A673 (cell line): ENCODE results near the gene RHO. TPM values are rescaled to one million over a fixed set of nuclear protein-coding genes. Genes with fewer than 3 reads are reported as not detected.
"Not testable (repeated sequence)": the region's sequence is repeated elsewhere in the genome, so short reads cannot be mapped to it uniquely, and the experiment has no call there.

Experiments used
- BruUV-seq: library from RNA; stranded (reverse); fragments of 400-500 nt; replicated peaks from 2 replicates; lab custom pipeline; 2021; lab: Mats Ljungman, UMichigan
- CTCF ChIA-PET: fragments of 300-600 bp; sonication (Branson Sonifier 250); formaldehyde crosslinking; loops from one replicate; lab custom pipeline; 2022; ENCODE audit warnings: antibody characterized with exemption; lab: Charles Lee
- POLR2A ChIA-PET: fragments of 300-600 bp; sonication (Branson Sonifier 250); formaldehyde crosslinking; loops from one replicate; lab custom pipeline; 2022; ENCODE audit warnings: antibody characterized with exemption; ENCODE audit not compliant: low non-redundant PET; lab: Charles Lee
- DNase-seq: peaks from one replicate; pipeline ENCODE4 v3.0.0-alpha.2; 2015; ENCODE audit warnings: low spot score
- H3K27ac ChIP-seq: fragments of 200-600 bp; sonication (generic); 2 replicates; pipeline ENCODE4 v1.5.1; 2016; ENCODE audit warnings: mixed run types, low read depth, mild to moderate bottlenecking, mixed read lengths, antibody characterized with exemption, low read length; ENCODE audit not compliant: poor library complexity, severe bottlenecking
- H3K27me3 ChIP-seq: fragments of 200-600 bp; sonication (generic); replicated peaks from 2 replicates; pipeline ENCODE4 v1.6.1; 2017; ENCODE audit warnings: mixed run types, low read depth, mild to moderate bottlenecking, mixed read lengths, antibody characterized with exemption, low read length; ENCODE audit not compliant: insufficient read depth, poor library complexity
- H3K36me3 ChIP-seq: fragments of 200-600 bp; sonication (generic); 2 replicates; pipeline ENCODE4 v1.6.1; 2016; ENCODE audit warnings: mixed run types, mild to moderate bottlenecking, mixed read lengths, antibody characterized with exemption, low read length; ENCODE audit not compliant: insufficient read depth, poor library complexity, severe bottlenecking
- H3K4me1 ChIP-seq: fragments of 200-600 bp; sonication (generic); 2 replicates; pipeline ENCODE4 v1.6.1; 2017; ENCODE audit warnings: mixed run types, mild to moderate bottlenecking, mixed read lengths, antibody characterized with exemption, low read length; ENCODE audit not compliant: insufficient read depth, poor library complexity, severe bottlenecking
- H3K4me3 ChIP-seq: fragments of 200-600 bp; sonication (generic); 2 replicates; pipeline ENCODE4 v1.5.1; 2016; ENCODE audit warnings: low read depth, mixed run types, mild to moderate bottlenecking, mixed read lengths, low read length; ENCODE audit not compliant: poor library complexity, severe bottlenecking
- H3K9me3 ChIP-seq: fragments of 200-600 bp; sonication (generic); 2 replicates; pipeline ENCODE4 v1.6.1; 2016; ENCODE audit warnings: mixed run types, low read depth, mild to moderate bottlenecking, mixed read lengths, antibody characterized with exemption, low read length; ENCODE audit not compliant: poor library complexity, severe bottlenecking
- EZH2 ChIP-seq: fragments of 200-600 bp; sonication (generic); IDR thresholded peaks from 2 replicates; pipeline ENCODE4 v1.6.1; 2017; ENCODE audit warnings: borderline replicate concordance, low read depth, mild to moderate bottlenecking, mixed read lengths, antibody characterized with exemption, low read length; ENCODE audit not compliant: poor library complexity, severe bottlenecking
- intact Hi-C: fragments of 100-400 bp; cut with micrococcal nuclease; formaldehyde crosslinking; loops from one replicate; pipeline ENCODE4 v1.10.0; 2022; ENCODE audit not compliant: unreplicated experiment
- total RNA-seq: library from RNA; stranded (reverse); gene quantifications from 2 replicates; pipeline ENCODE4 v1.2.3, GENCODE V29; 2021
- TF ChIP-seq, protein P1 (sequence below): fragments of 300-800, 200-600 bp; sonication (generic); conservative IDR thresholded peaks from 2 replicates; pipeline ENCODE4 v1.5.1; 2017; ENCODE audit warnings: low read depth, mild to moderate bottlenecking, antibody characterized with exemption, low read length, moderate library complexity, mixed read lengths

The RHO gene
- total RNA-seq, 1 experiment from 2014 or later: not detected

DNA sequence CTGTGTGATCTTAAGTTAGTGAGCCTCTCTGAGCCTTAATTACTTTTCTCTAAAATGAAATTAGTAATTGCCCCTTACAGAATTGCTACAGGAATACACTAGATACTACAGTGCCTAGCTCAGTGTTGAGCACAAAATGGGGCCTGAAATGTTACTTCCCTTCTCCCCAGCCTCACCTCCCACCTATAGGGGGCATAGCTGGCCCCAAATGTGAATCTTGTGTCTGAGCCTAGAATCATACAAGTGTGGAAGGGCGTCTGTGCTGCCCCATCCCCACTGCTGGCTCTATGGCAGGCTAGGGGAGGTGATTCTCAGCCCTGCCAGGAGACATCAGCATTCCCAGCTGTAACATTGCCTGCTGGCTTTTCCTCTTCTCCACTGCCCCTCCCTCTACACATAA, 45.7 kb upstream of the RHO start:
- no peak overlapping the region for H3K4me3 ChIP-seq
- POLR2A ChIA-PET: interaction anchor here (0.5 kb wide), 1 partner anchor 74 kb away, joined by 3 read pairs; no protein-coding TSS in a partner anchor

DNA sequence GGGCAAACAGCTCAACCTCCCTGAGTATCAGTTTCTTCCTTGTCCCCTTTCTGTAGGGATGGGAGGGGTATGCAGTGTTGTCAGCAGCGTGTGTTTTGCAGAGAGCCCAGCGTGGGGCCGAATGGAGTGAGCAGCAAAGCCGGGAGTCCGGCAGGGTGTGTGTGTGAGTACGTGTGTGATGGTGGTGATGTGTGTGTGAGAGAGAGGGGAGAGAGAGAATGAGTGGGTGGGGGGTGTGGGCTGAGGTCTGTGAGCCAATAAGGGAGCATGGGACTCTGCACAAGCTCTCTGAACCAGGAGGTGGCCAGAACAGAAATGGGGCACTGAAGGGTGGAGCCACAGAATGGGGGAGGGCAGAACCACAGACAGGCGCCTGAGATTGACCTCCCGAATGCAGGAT, 44.6 kb upstream of the RHO start:
- no peak overlapping the region for H3K27ac ChIP-seq
- H3K4me3 ChIP-seq: no peak overlapping the region
- peaks cover 13% of the 10 kb centered on the region for H3K36me3 ChIP-seq
- intact Hi-C loops: loop anchor here (10.0 kb wide), 1 partner anchor 611 kb away; no protein-coding TSS in a partner anchor
- ChIA-PET POLR2A (no interaction called here), CTCF (no interaction called here)
- TF ChIP-seq, protein P1, sequence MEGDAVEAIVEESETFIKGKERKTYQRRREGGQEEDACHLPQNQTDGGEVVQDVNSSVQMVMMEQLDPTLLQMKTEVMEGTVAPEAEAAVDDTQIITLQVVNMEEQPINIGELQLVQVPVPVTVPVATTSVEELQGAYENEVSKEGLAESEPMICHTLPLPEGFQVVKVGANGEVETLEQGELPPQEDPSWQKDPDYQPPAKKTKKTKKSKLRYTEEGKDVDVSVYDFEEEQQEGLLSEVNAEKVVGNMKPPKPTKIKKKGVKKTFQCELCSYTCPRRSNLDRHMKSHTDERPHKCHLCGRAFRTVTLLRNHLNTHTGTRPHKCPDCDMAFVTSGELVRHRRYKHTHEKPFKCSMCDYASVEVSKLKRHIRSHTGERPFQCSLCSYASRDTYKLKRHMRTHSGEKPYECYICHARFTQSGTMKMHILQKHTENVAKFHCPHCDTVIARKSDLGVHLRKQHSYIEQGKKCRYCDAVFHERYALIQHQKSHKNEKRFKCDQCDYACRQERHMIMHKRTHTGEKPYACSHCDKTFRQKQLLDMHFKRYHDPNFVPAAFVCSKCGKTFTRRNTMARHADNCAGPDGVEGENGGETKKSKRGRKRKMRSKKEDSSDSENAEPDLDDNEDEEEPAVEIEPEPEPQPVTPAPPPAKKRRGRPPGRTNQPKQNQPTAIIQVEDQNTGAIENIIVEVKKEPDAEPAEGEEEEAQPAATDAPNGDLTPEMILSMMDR: no peak
- no peak for TF ChIP-seq EZH2
- DNase-seq: no peak
- BruUV-seq: no TSS peak
- no peaks in the 10 kb centered on the region for H3K9me3 ChIP-seq
- H3K27me3 ChIP-seq: no peaks in the 10 kb centered on the region
- no peaks in the 10 kb centered on the region for H3K4me1 ChIP-seq

More for the DNA sequence above, 45.7 kb upstream of the RHO start:
- CTCF ChIA-PET: no interaction called here
- H3K27ac ChIP-seq: no peak overlapping the region
- H3K27me3 ChIP-seq: no peaks in the 10 kb centered on the region
- DNase-seq: peak; percentile 24
- no peaks in the 10 kb centered on the region for H3K9me3 ChIP-seq
- TF ChIP-seq, protein P1: peak; percentile 43
- TF ChIP-seq EZH2: no peak
- no peaks in the 10 kb centered on the region for H3K4me1 ChIP-seq
- intact Hi-C loops: loop anchor here (10.0 kb wide), 1 partner anchor 612 kb away; no protein-coding TSS in a partner anchor
- BruUV-seq: no TSS peak
- H3K36me3 ChIP-seq: peaks cover 17% of the 10 kb centered on the region

DNA sequence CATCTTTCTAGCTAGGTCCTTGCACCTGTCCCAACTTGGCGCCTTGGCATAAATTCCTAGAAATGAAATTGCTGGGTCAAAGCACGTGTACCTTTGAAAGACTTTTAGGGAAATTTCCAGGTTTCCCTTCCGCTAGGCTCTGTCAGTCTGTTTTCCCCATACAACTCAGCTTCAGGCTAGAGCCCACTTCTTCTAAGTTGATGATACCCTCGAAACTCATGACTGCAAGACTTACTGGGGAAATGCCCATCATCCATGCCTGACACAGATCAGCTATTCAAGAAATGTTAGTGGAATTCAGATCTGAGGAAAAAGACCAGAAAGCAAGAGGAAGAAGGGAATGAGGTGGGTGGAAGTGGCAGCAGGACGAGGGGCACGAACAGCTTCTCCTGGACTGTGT, 43.3 kb upstream of the RHO start:
- H3K27me3 ChIP-seq, H3K4me1 ChIP-seq, H3K36me3 ChIP-seq, H3K27ac ChIP-seq, BruUV-seq, POLR2A ChIA-PET, H3K9me3 ChIP-seq, DNase-seq, H3K4me3 ChIP-seq, CTCF ChIA-PET: not testable (repeated sequence)
- intact Hi-C loops: loop anchor here (10.0 kb wide), 1 partner anchor 610 kb away; no protein-coding TSS in a partner anchor
